ENCODE results near the gene TUNAR.

- no peak for TF ChIP-seq ZFP30 (CRISPR knock-in tag; IDR thresholded peaks at IDR 0.05)
- TF ChIP-seq ZNF70 (CRISPR knock-in tag; IDR thresholded peaks at IDR 0.05), result no peak
- TF ChIP-seq OSR1 (CRISPR knock-in tag; IDR thresholded peaks at IDR 0.05), result no peak
- TF ChIP-seq CSRNP3 (CRISPR knock-in tag; IDR thresholded peaks at IDR 0.05), result no peak
- TF ChIP-seq PPARA (CRISPR knock-in tag; IDR thresholded peaks at IDR 0.05; ENCODE audit: borderline replicate concordance), result no peak
- TF ChIP-seq RARB (CRISPR knock-in tag; IDR thresholded peaks at IDR 0.05), result no peak
- no peak for TF ChIP-seq GLIS3 (CRISPR knock-in tag; IDR thresholded peaks at IDR 0.05)
- no peak for TF ChIP-seq ESRRG (CRISPR knock-in tag; IDR thresholded peaks at IDR 0.05)
- no peak for TF ChIP-seq ARNTL (CRISPR knock-in tag; IDR thresholded peaks at IDR 0.05; ENCODE audit: borderline replicate concordance, low read depth)
- TF ChIP-seq ZNF8 (CRISPR knock-in tag; IDR thresholded peaks at IDR 0.05), result no peak
- TF ChIP-seq, protein P1, sequence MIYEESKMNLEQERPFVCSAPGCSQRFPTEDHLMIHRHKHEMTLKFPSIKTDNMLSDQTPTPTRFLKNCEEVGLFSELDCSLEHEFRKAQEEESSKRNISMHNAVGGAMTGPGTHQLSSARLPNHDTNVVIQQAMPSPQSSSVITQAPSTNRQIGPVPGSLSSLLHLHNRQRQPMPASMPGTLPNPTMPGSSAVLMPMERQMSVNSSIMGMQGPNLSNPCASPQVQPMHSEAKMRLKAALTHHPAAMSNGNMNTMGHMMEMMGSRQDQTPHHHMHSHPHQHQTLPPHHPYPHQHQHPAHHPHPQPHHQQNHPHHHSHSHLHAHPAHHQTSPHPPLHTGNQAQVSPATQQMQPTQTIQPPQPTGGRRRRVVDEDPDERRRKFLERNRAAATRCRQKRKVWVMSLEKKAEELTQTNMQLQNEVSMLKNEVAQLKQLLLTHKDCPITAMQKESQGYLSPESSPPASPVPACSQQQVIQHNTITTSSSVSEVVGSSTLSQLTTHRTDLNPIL (CRISPR knock-in tag; IDR thresholded peaks at IDR 0.05; ENCODE audit: low read depth), result no peak
These were observed 14.4 kb upstream of the TUNAR start for GRCh38 chr14:95862243-95862642.
